GDM1 (cell line): Measurements from ENCODE around the gene THRB.

Experiments used
- DNase-seq: peaks from one replicate; lab custom pipeline; 2025; lab: John Stamatoyannopoulos, UW

THRB gene

GRCh38 chr3:24349367-24350019 is 145.2 kb downstream of the THRB start:
- no peak for DNase-seq

- no peak for DNase-seq
Measured at GRCh38 chr3:24348348-24348747, 146.3 kb downstream of the THRB start.

GRCh38 chr3:24344784-24345439 is 149.7 kb downstream of the THRB start:
- no peak for DNase-seq

GRCh38 chr3:24343084-24343783 is 151.4 kb downstream of the THRB start:
- no peak for DNase-seq

- no peak for DNase-seq
Measured at GRCh38 chr3:24342275-24342674, 152.4 kb downstream of the THRB start.

- no peak for DNase-seq
Measured at GRCh38 chr3:24341668-24342067, 153.0 kb downstream of the THRB start.

- DNase-seq, result no peak
Measured at GRCh38 chr3:24340966-24341365, 153.7 kb downstream of the THRB start.

- no peak for DNase-seq
Measured at GRCh38 chr3:24340161-24340560, 154.5 kb downstream of the THRB start.

- DNase-seq, result no peak
Measured at GRCh38 chr3:24339266-24339825, 155.3 kb downstream of the THRB start.

GRCh38 chr3:24338409-24339130 is 156.1 kb downstream of the THRB start:
- no peak for DNase-seq

GRCh38 chr3:24336101-24336500 is 158.5 kb downstream of the THRB start:
- no peak for DNase-seq

GRCh38 chr3:24332092-24332491 is 162.6 kb downstream of the THRB start:
- no peak for DNase-seq

- no peak for DNase-seq
Measured at GRCh38 chr3:24323272-24323671, 171.4 kb downstream of the THRB start.

GRCh38 chr3:24320601-24321000 is 174.0 kb downstream of the THRB start:
- DNase-seq, result no peak

- no peak for DNase-seq
Measured at GRCh38 chr3:24318677-24319287, 175.9 kb downstream of the THRB start.

GRCh38 chr3:24316887-24317383 is 177.7 kb downstream of the THRB start:
- no peak for DNase-seq

- DNase-seq, result no peak
Measured at GRCh38 chr3:24315971-24316370, 178.7 kb downstream of the THRB start.

GRCh38 chr3:24315356-24315755 is 179.3 kb downstream of the THRB start:
- no peak for DNase-seq

GRCh38 chr3:24311881-24312280 is 182.8 kb downstream of the THRB start:
- no peak for DNase-seq

GRCh38 chr3:24310887-24311286 is 183.8 kb downstream of the THRB start:
- no peak for DNase-seq

GRCh38 chr3:24306518-24306917 is 188.1 kb downstream of the THRB start:
- DNase-seq, result no peak
